CD4-positive, alpha-beta T cell (primary cell): ENCODE measurements around the gene SGO2. TPM values are rescaled to one million over a fixed set of nuclear protein-coding genes. Genes with fewer than 3 reads are reported as not detected.

Source experiments
- ATAC-seq: fragments of 200-7000 bp; cut with Tn5 transposase; one replicate; pipeline ENCODE4 v1.10.0; 2022; ENCODE audit warnings: mild to moderate bottlenecking; ENCODE audit not compliant: poor library complexity
- CTCF ChIA-PET: fragments of 350-600 bp; sonication (Branson Sonifier 250); formaldehyde crosslinking; loops from one replicate; lab custom pipeline; 2021; ENCODE audit warnings: antibody characterized with exemption, inconsistent platforms; lab: Charles Lee
- POLR2A ChIA-PET: fragments of 350-600 bp; sonication (Branson Sonifier 250); formaldehyde crosslinking; loops from one replicate; lab custom pipeline; 2021; ENCODE audit warnings: antibody characterized with exemption, inconsistent platforms; lab: Charles Lee
- DNase-seq, 14 experiments: peaks; one replicate each; pipeline ENCODE4 v3.0.0-alpha.2; 2013 to 2020; ENCODE audit warnings: mixed read lengths in 2 of 14
- H3K27ac ChIP-seq, 2 donors: one replicate each; pipeline versions ENCODE4 v1.5.1 to v1.7.0; 2013; ENCODE audit warnings: low read length in 2 of 2, low read depth in 1 of 2, mild to moderate bottlenecking in 1 of 2
- H3K27me3 ChIP-seq, 2 experiments: 1 replicate in 1 of 2; 2 replicates in 1 of 2; pipeline versions ENCODE4 v1.6.1 to v1.7.0; 2013; ENCODE audit warnings: low read length in 2 of 2, control low read depth in 1 of 2, mild to moderate bottlenecking in 1 of 2, moderate library complexity in 1 of 2; ENCODE audit not compliant: insufficient read depth in 2 of 2, control insufficient read depth in 1 of 2
- H3K36me3 ChIP-seq: one replicate; pipeline ENCODE4 v1.6.1; 2013; ENCODE audit warnings: low read length, control low read depth; ENCODE audit not compliant: insufficient read depth
- H3K4me1 ChIP-seq: one replicate; pipeline ENCODE4 v1.6.1; 2013; ENCODE audit warnings: low read length, control low read depth; ENCODE audit not compliant: insufficient read depth
- H3K4me3 ChIP-seq: one replicate; pipeline ENCODE4 v1.5.1; 2013; ENCODE audit warnings: mild to moderate bottlenecking, low read length, moderate library complexity
- H3K9me3 ChIP-seq, 2 experiments: 1 replicate in 1 of 2; 2 replicates in 1 of 2; pipeline versions ENCODE4 v1.6.1 to v1.7.0; 2013; ENCODE audit warnings: low read length in 2 of 2, mild to moderate bottlenecking in 2 of 2, control low read depth in 1 of 2, moderate library complexity in 1 of 2; ENCODE audit not compliant: control insufficient read depth in 1 of 2, insufficient read depth in 1 of 2
- H3K27ac Mint-ChIP-seq: one replicate; pipeline ENCODE4 v1.8.0; 2020; ENCODE audit warnings: mixed read lengths
- H3K27me3 Mint-ChIP-seq: one replicate; pipeline ENCODE4 v1.8.0; 2021; ENCODE audit warnings: mixed read lengths
- H3K36me3 Mint-ChIP-seq: one replicate; pipeline ENCODE4 v1.8.0; 2021; ENCODE audit warnings: low read depth, mixed read lengths
- H3K4me1 Mint-ChIP-seq: one replicate; pipeline ENCODE4 v1.8.0; 2021; ENCODE audit warnings: low read depth, mixed read lengths
- H3K4me3 Mint-ChIP-seq: one replicate; pipeline ENCODE4 v1.8.0; 2020; ENCODE audit warnings: mild to moderate bottlenecking, mixed read lengths
- H3K9me3 Mint-ChIP-seq: one replicate; pipeline ENCODE4 v1.8.0; 2020; ENCODE audit warnings: mixed read lengths
- CTCF ChIP-seq: fragments of 200-600 bp; IDR thresholded peaks from one replicate; pipeline ENCODE4 v1.8.0; 2022; ENCODE audit warnings: antibody characterized with exemption, mild to moderate bottlenecking
- intact Hi-C, 2 experiments: fragments of 100-400 bp; cut with DNase I in 1 of 2; cut with micrococcal nuclease in 1 of 2; formaldehyde crosslinking; loops; one replicate each; pipeline versions ENCODE4 v1.15.1 to v1.9.0; 2023 to 2025; cut with DNase I, micrococcal nuclease
- total RNA-seq, 174 experiments: library from RNA in 2 of 174; stranded (reverse) in 2 of 174; gene quantifications; one replicate each; pipeline ENCODE4 v1.2.3 and lab custom pipeline; 2021 to 2026

Gene SGO2
- total RNA-seq, 2 experiments from 2014 or later: 0.64 to 0.74 TPM

GRCh38 chr2:200523158-200523557 lies 2.8 kb upstream of the SGO2 start:
- Mint-ChIP-seq H3K36me3 (no peaks in the 10 kb centered on the region), H3K4me1 (peaks cover 13% of the 10 kb centered on the region), H3K27ac (no peak overlapping the region), H3K27me3 (no peaks in the 10 kb centered on the region), H3K4me3 (no peak overlapping the region), H3K9me3 (no peaks in the 10 kb centered on the region)
- Histone ChIP-seq H3K4me1 (peaks cover 9% of the 10 kb centered on the region), H3K9me3 (no peaks in the 10 kb centered on the region), H3K27ac (no peak overlapping the region), H3K36me3 (no peaks in the 10 kb centered on the region), H3K4me3 (no peak overlapping the region), H3K27me3 (no peaks in the 10 kb centered on the region)
- ATAC-seq (no peak), DNase-seq (no peak)
- intact Hi-C loops: loop anchor here in 1 of 2 experiments (10.0 kb wide), 4 partner anchors 442 to 1852 kb away; partner anchors contain the start of genes ALS2, BMPR2, FZD7 and ORC2
- ChIA-PET CTCF (interaction anchor here (1.6 kb wide), 1 partner anchor 14 kb away, joined by 5 read pairs; the partner anchor contains the start of gene KCTD18), POLR2A (interaction anchor here (1.1 kb wide), 1 partner anchor 13 kb away, joined by 3 read pairs; the partner anchor contains the start of gene KCTD18)
- TF ChIP-seq CTCF: no peak

GRCh38 chr2:200523604-200524003 lies 2.4 kb upstream of the SGO2 start:
- CTCF ChIA-PET: interaction anchor here (1.6 kb wide), 1 partner anchor 14 kb away, joined by 5 read pairs; the partner anchor contains the start of gene KCTD18
- H3K4me3 Mint-ChIP-seq: no peak overlapping the region
- H3K36me3 ChIP-seq: no peaks in the 10 kb centered on the region
- POLR2A ChIA-PET: interaction anchor here (1.1 kb wide), 1 partner anchor 14 kb away, joined by 3 read pairs; the partner anchor contains the start of gene KCTD18
- no peak overlapping the region for H3K4me3 ChIP-seq
- H3K4me1 ChIP-seq: peaks cover 9% of the 10 kb centered on the region
- TF ChIP-seq CTCF: no peak
- H3K9me3 ChIP-seq: no peaks in the 10 kb centered on the region
- no peaks in the 10 kb centered on the region for H3K27me3 ChIP-seq
- intact Hi-C loops: loop anchor here (1.0 to 10.0 kb wide), 6 partner anchors 13 to 1851 kb away; partner anchors contain the start of genes KCTD18 (in 2 of the 2), ALS2 (in 1 of the 2), BMPR2 (in 1 of the 2) and FZD7 (in 1 of the 2)
- H3K9me3 Mint-ChIP-seq: no peaks in the 10 kb centered on the region
- no peak overlapping the region for H3K27ac Mint-ChIP-seq
- ATAC-seq (no peak), DNase-seq (no peak)
- no peaks in the 10 kb centered on the region for H3K27me3 Mint-ChIP-seq
- no peak overlapping the region for H3K27ac ChIP-seq
- no peaks in the 10 kb centered on the region for H3K36me3 Mint-ChIP-seq
- H3K4me1 Mint-ChIP-seq: peaks cover 13% of the 10 kb centered on the region

GRCh38 chr2:200525066-200525465 lies 941 bp upstream of the SGO2 start:
- Histone ChIP-seq H3K4me3 (no peak overlapping the region), H3K27me3 (no peaks in the 10 kb centered on the region), H3K27ac (no peak overlapping the region), H3K9me3 (no peaks in the 10 kb centered on the region), H3K36me3 (no peaks in the 10 kb centered on the region), H3K4me1 (peaks cover 9% of the 10 kb centered on the region)
- TF ChIP-seq CTCF: no peak
- no peaks in the 10 kb centered on the region for H3K36me3 Mint-ChIP-seq
- CTCF ChIA-PET: interaction anchor here (1.6 to 2.9 kb wide), 2 partner anchors 13 to 15 kb away, joined by 4 to 31 read pairs; partner anchors contain the start of gene KCTD18
- H3K4me3 Mint-ChIP-seq: no peak overlapping the region
- no peaks in the 10 kb centered on the region for H3K9me3 Mint-ChIP-seq
- H3K27me3 Mint-ChIP-seq: no peaks in the 10 kb centered on the region
- ATAC-seq: no peak
- no peak for DNase-seq
- no peak overlapping the region for H3K27ac Mint-ChIP-seq
- H3K4me1 Mint-ChIP-seq: peaks cover 13% of the 10 kb centered on the region
- intact Hi-C loops: loop anchor here (2.0 to 10.0 kb wide), 9 partner anchors 14 to 1850 kb away; partner anchors contain the start of genes ALS2 (in 1 of the 2), BMPR2 (in 1 of the 2), BZW1 (in 1 of the 2) and FZD7 (in 1 of the 2)
- POLR2A ChIA-PET: interaction anchor here (0.7 to 2.8 kb wide), 9 partner anchors 10 to 570 kb away, joined by 3 to 28 read pairs (median 5); partner anchors contain the start of genes CLK1, KCTD18, MAIP1 and TYW5
